H1 (cell line): Measurements from ENCODE around the gene PTPRR. TPM values are rescaled to one million over a fixed set of nuclear protein-coding genes. Genes with fewer than 3 reads are reported as not detected.

Experiments
- CTCF ChIA-PET: fragments of 300-600 bp; sonication (Branson Sonifier 250); formaldehyde crosslinking; loops from one replicate; lab custom pipeline; 2021; ENCODE audit not compliant: partially characterized antibody; lab: Charles Lee
- POLR2A ChIA-PET: fragments of 300-600 bp; sonication (Branson Sonifier 250); formaldehyde crosslinking; loops from one replicate; lab custom pipeline; 2021; ENCODE audit warnings: inconsistent platforms; ENCODE audit not compliant: partially characterized antibody; lab: Charles Lee
- DNase-seq, 2 experiments: peaks; one replicate each; pipeline versions ENCODE4 v3.0.0 to v3.0.0-alpha.2; 2010 to 2022; ENCODE audit warnings: low spot score in 2 of 2, low read depth in 1 of 2, mixed read lengths in 1 of 2
- FAIRE-seq: peaks from 2 replicates; lab custom pipeline; 2011; peaks lifted over from hg19 to GRCh38; lab: Jason Lieb, UNC
- H2AFZ ChIP-seq: 2 replicates; pipeline ENCODE4 v1.8.1; 2012; ENCODE audit warnings: low read length, inconsistent platforms
- H2AK5ac ChIP-seq: 2 replicates; pipeline ENCODE4 v1.6.1; 2013; ENCODE audit warnings: low read depth, low read length
- H2BK120ac ChIP-seq: replicated peaks from 2 replicates; pipeline ENCODE3; 2013; ENCODE audit warnings: low read depth, low read length, inconsistent platforms
- H2BK12ac ChIP-seq: 2 replicates; pipeline ENCODE4 v1.6.1; 2013; ENCODE audit warnings: low read depth, low read length
- H2BK15ac ChIP-seq: 2 replicates; pipeline ENCODE4 v1.6.1; 2013; ENCODE audit warnings: low read length
- H2BK20ac ChIP-seq: 2 replicates; pipeline ENCODE4 v1.6.1; 2013; ENCODE audit warnings: low read length
- H2BK5ac ChIP-seq: 2 replicates; pipeline ENCODE4 v1.6.1; 2013; ENCODE audit warnings: low read depth, low read length
- H3K14ac ChIP-seq: 2 replicates; pipeline ENCODE4 v1.6.1; 2013; ENCODE audit warnings: inconsistent platforms; ENCODE audit not compliant: insufficient read length
- H3K18ac ChIP-seq: 2 replicates; pipeline ENCODE4 v1.6.1; 2013; ENCODE audit warnings: low read length; ENCODE audit errors: extremely low read depth
- H3K23ac ChIP-seq: 2 replicates; pipeline ENCODE4 v1.6.1; 2013; ENCODE audit warnings: inconsistent platforms; ENCODE audit not compliant: insufficient read length
- H3K23me2 ChIP-seq: 2 replicates; pipeline ENCODE4 v1.6.1; 2013; ENCODE audit warnings: low read depth, low read length
- H3K27ac ChIP-seq: 2 replicates; pipeline ENCODE4 v1.6.1; 2011; ENCODE audit warnings: low read depth, low read length, inconsistent platforms
- H3K27me3 ChIP-seq, 4 experiments: replicated peaks in 1 of 4; 1 replicate in 1 of 4; 2 replicates in 3 of 4; pipeline versions ENCODE4 v1.6.1 to v1.8.1; 2011 to 2013; ENCODE audit warnings: low read length in 3 of 4, mild to moderate bottlenecking in 3 of 4, inconsistent platforms in 2 of 4, mixed read lengths in 2 of 4, moderate library complexity in 1 of 4; ENCODE audit not compliant: control insufficient read depth in 3 of 4, insufficient read depth in 3 of 4; ENCODE audit errors: extremely low read depth in 1 of 4
- H3K36me3 ChIP-seq, 4 experiments: 2 replicates each; pipeline versions ENCODE4 v1.6.1 to v1.8.1; 2011 to 2013; ENCODE audit warnings: mild to moderate bottlenecking in 4 of 4, low read length in 3 of 4, moderate library complexity in 2 of 4, control low read depth in 1 of 4, inconsistent platforms in 1 of 4; ENCODE audit not compliant: insufficient read depth in 4 of 4, control insufficient read depth in 2 of 4
- H3K4ac ChIP-seq: replicated peaks from 2 replicates; pipeline ENCODE3; 2013; ENCODE audit warnings: low read length, low read depth, mixed read lengths, inconsistent platforms; ENCODE audit not compliant: insufficient read length
- H3K4me1 ChIP-seq, 4 experiments: replicated peaks in 1 of 4; 1 replicate in 1 of 4; 2 replicates in 3 of 4; pipeline versions ENCODE4 v1.6.1 to v1.8.1; 2011 to 2013; ENCODE audit warnings: low read length in 3 of 4, inconsistent platforms in 2 of 4, mixed read lengths in 1 of 4; ENCODE audit not compliant: insufficient read depth in 4 of 4, control insufficient read depth in 3 of 4
- H3K4me2 ChIP-seq, 2 experiments: 2 replicates each; pipeline versions ENCODE4 v1.6.1 to v1.8.1; 2011 to 2013; ENCODE audit warnings: low read depth in 2 of 2, low read length in 2 of 2, control low read depth in 1 of 2, inconsistent platforms in 1 of 2, mild to moderate bottlenecking in 1 of 2; ENCODE audit not compliant: insufficient read depth in 1 of 2
- H3K4me3 ChIP-seq, 4 experiments: fragments of 200-600, 300-600 bp in 1 of 4; sonication (generic), shearing (Covaris generic), sonication (Bioruptor Twin) in 1 of 4; 2 replicates each; pipeline versions ENCODE4 v1.5.1 to v1.8.1; 2011 to 2016; ENCODE audit warnings: low read length in 4 of 4, low read depth in 3 of 4, control low read depth in 2 of 4, inconsistent platforms in 2 of 4, mild to moderate bottlenecking in 2 of 4, mixed read lengths in 1 of 4, moderate library complexity in 1 of 4; ENCODE audit not compliant: insufficient read depth in 2 of 4; ENCODE audit errors: extremely low read depth in 1 of 4
- H3K56ac ChIP-seq: replicated peaks from 2 replicates; pipeline ENCODE3; 2013; ENCODE audit warnings: low read depth, mild to moderate bottlenecking, mixed read lengths, low read length, inconsistent platforms; ENCODE audit not compliant: insufficient read length
- H3K79me1 ChIP-seq: 2 replicates; pipeline ENCODE4 v1.6.1; 2013; ENCODE audit warnings: low read depth, low read length, control low read depth
- H3K79me2 ChIP-seq, 2 experiments: 2 replicates each; pipeline versions ENCODE4 v1.6.1 to v1.8.1; 2012 to 2013; ENCODE audit warnings: low read length in 2 of 2, mild to moderate bottlenecking in 2 of 2, inconsistent platforms in 1 of 2; ENCODE audit not compliant: insufficient read depth in 2 of 2, control insufficient read depth in 1 of 2
- H3K9ac ChIP-seq, 4 experiments: replicated peaks in 1 of 4; 1 replicate in 1 of 4; 2 replicates in 3 of 4; pipeline versions ENCODE4 v1.6.1 to v1.8.1; 2011 to 2013; ENCODE audit warnings: low read depth in 3 of 4, low read length in 3 of 4, control low read depth in 2 of 4, mild to moderate bottlenecking in 2 of 4, moderate library complexity in 2 of 4, inconsistent platforms in 1 of 4; ENCODE audit errors: extremely low read depth in 1 of 4
- H3K9me3 ChIP-seq, 2 experiments: 2 replicates each; pipeline versions ENCODE4 v1.6.1 to v1.8.1; 2012 to 2013; ENCODE audit warnings: mild to moderate bottlenecking in 2 of 2, moderate library complexity in 2 of 2, control low read depth in 1 of 2, inconsistent platforms in 1 of 2, low read depth in 1 of 2, low read length in 1 of 2, mixed read lengths in 1 of 2; ENCODE audit not compliant: insufficient read depth in 2 of 2
- H4K20me1 ChIP-seq, 2 experiments: replicated peaks in 1 of 2; 2 replicates each; pipeline versions ENCODE3 to v1.8.1; 2011 to 2013; ENCODE audit warnings: inconsistent platforms in 2 of 2, low read length in 2 of 2, mild to moderate bottlenecking in 1 of 2; ENCODE audit not compliant: insufficient read depth in 2 of 2, control insufficient read depth in 1 of 2
- H4K5ac ChIP-seq: 2 replicates; pipeline ENCODE4 v1.6.1; 2013; ENCODE audit warnings: low read length, low read depth, mixed read lengths, inconsistent platforms; ENCODE audit not compliant: insufficient read length
- H4K8ac ChIP-seq: 2 replicates; pipeline ENCODE4 v1.8.0; 2013; ENCODE audit warnings: mild to moderate bottlenecking, moderate library complexity, low read length, inconsistent platforms; ENCODE audit not compliant: insufficient read depth; ENCODE audit errors: extremely low read depth
- H4K91ac ChIP-seq: replicated peaks from 2 replicates; pipeline ENCODE3; 2013; ENCODE audit warnings: low read length, mixed read lengths, inconsistent platforms; ENCODE audit not compliant: insufficient read length
- BRCA1 ChIP-seq: IDR thresholded peaks from 2 replicates; pipeline ENCODE4 v1.6.1; 2012; ENCODE audit warnings: low read depth, low read length, improper control_type of control experiment
- CBX5 ChIP-seq: fragments of 300-800, 300-1000 bp; sonication (generic); IDR thresholded peaks from 2 replicates; pipeline ENCODE4 v1.7.1; 2016; ENCODE audit warnings: antibody characterized with exemption, low read length, low read depth
- CHD1 ChIP-seq: IDR thresholded peaks from 2 replicates; pipeline ENCODE4 v1.6.1; 2012; ENCODE audit warnings: low read depth, low read length, improper control_type of control experiment
- SRF ChIP-seq: IDR thresholded peaks from 2 replicates; pipeline ENCODE4 v1.6.1; 2011; ENCODE audit warnings: mild to moderate bottlenecking, low read depth, low read length, moderate library complexity
- WGBS, 2 experiments: shearing (Covaris generic) in 1 of 2; methylation state at CpG; one replicate each; pipeline versions ENCODE4 v1.1.6 to v1.1.7; 2013 to 2015; ENCODE audit warnings: low lambda C conversion rate in 2 of 2, mixed read lengths in 2 of 2, inconsistent platforms in 1 of 2, low coverage in 1 of 2, missing lambda C conversion rate in 1 of 2; ENCODE audit not compliant: insufficient replicate concordance in 2 of 2, insufficient coverage in 1 of 2, insufficient read length in 1 of 2; ENCODE audit errors: extremely low coverage in 1 of 2, missing lambda C conversion rate in 1 of 2; 5-methylcytosine and 5-hydroxymethylcytosine counted together
- polyA plus RNA-seq, 7 experiments: library from polyadenylated mRNA; depleted of rRNA in 3 of 7; stranded (reverse) in 5 of 7; unstranded in 2 of 7; fragments of >200 nt in 5 of 7; fragments of 200-250 nt in 2 of 7; gene quantifications; 1 replicate in 5 of 7; 2 replicates in 1 of 7; 4 replicates in 1 of 7; pipeline versions ENCODE4 v1.2.1 to v1.2.3, GENCODE V29; 2011 to 2013; ENCODE audit warnings: missing spikeins in 2 of 7, mixed read lengths in 2 of 7
- total RNA-seq: library from RNA; stranded (reverse); fragmentation: NEBNext Ultra II Directional; extraction: Animal tissue kit (Norgen Biotek cat#: 25700); gene quantifications from 2 replicates; pipeline ENCODE4 v1.2.1, GENCODE V29; 2021
- TF ChIP-seq, protein P1 (sequence below), 3 experiments: IDR thresholded peaks; 1 replicate in 2 of 3; 2 replicates in 1 of 3; pipeline versions ENCODE4 v1.5.1 to v1.6.1; 2011; ENCODE audit warnings: low read length in 3 of 3, mild to moderate bottlenecking in 3 of 3, inconsistent platforms in 2 of 3, low read depth in 1 of 3, moderate library complexity in 1 of 3; ENCODE audit not compliant: insufficient read depth in 1 of 3; ENCODE audit errors: control extremely low read depth in 1 of 3

PTPRR gene
- total and polyA plus RNA-seq, 2 of the 8 experiments (the other 6 are each of a cell fraction or from before 2014, with no cell fraction given): 0.07 to 0.35 TPM

DNA sequence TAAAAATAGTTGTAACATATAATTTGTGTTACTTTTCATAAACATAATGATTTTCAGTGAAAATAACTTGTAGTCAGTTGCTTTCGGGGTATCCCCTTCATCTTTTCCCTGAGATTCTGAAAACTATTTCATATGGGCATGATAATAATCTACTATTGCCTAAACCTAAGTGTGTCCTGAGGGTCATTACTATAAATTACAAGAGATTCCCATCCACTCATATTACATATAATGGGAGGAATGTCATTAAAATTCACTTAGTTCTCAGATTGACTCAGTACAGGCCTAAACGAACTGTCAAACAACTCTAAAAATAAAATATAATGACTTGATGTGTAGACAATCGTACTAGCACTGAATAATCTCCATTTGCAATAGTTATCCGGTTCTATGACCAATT lies 72.7 kb downstream of the PTPRR start:
- Histone ChIP-seq H2AFZ (no peak overlapping the region), H3K4me2 (no peak overlapping the region), H3K79me2 (no peaks in the 10 kb centered on the region), H3K56ac (no peak overlapping the region), H3K18ac (no peak overlapping the region), H2BK120ac (no peak overlapping the region), H3K4ac (no peak overlapping the region), H3K23me2 (no peaks in the 10 kb centered on the region), H3K4me1 (no peaks in the 10 kb centered on the region), H3K27ac (no peak overlapping the region), H3K14ac (no peak overlapping the region), H4K20me1 (no peaks in the 10 kb centered on the region), H2AK5ac (no peak overlapping the region), H3K9me3 (no peaks in the 10 kb centered on the region), H2BK12ac (no peak overlapping the region), H4K8ac (no peak overlapping the region), H3K4me3 (no peak overlapping the region), H3K27me3 (no peaks in the 10 kb centered on the region), H4K5ac (no peak overlapping the region), H4K91ac (no peak overlapping the region), H2BK15ac (no peak overlapping the region), H2BK5ac (no peak overlapping the region), H2BK20ac (no peak overlapping the region), H3K23ac (no peak overlapping the region), H3K36me3 (no peaks in the 10 kb centered on the region)
- POLR2A ChIA-PET: no interaction called here
- FAIRE-seq (no peak), DNase-seq (no peak)
- WGBS, 2 experiments: 95% methylated on average over 4 of the region's 4 CpGs; no CpG with 5 or more reads in 1 of the 2 experiments
- CTCF ChIA-PET: interaction anchor here (0.8 to 5.9 kb wide), 4 partner anchors 16 to 115 kb away, joined by 3 to 80 read pairs (median 4); no protein-coding TSS in a partner anchor
- TF ChIP-seq SRF (no peak), CBX5 (no peak), BRCA1 (no peak), CHD1 (no peak)
- TF ChIP-seq, protein P1, sequence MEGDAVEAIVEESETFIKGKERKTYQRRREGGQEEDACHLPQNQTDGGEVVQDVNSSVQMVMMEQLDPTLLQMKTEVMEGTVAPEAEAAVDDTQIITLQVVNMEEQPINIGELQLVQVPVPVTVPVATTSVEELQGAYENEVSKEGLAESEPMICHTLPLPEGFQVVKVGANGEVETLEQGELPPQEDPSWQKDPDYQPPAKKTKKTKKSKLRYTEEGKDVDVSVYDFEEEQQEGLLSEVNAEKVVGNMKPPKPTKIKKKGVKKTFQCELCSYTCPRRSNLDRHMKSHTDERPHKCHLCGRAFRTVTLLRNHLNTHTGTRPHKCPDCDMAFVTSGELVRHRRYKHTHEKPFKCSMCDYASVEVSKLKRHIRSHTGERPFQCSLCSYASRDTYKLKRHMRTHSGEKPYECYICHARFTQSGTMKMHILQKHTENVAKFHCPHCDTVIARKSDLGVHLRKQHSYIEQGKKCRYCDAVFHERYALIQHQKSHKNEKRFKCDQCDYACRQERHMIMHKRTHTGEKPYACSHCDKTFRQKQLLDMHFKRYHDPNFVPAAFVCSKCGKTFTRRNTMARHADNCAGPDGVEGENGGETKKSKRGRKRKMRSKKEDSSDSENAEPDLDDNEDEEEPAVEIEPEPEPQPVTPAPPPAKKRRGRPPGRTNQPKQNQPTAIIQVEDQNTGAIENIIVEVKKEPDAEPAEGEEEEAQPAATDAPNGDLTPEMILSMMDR (IDR thresholded peaks at IDR 0.05; ENCODE audit: control extremely low read depth in 1 of 3, insufficient read depth in 1 of 3, low read depth in 1 of 3, low read length in 3 of 3): no peak
- TF ChIP-seq, all 59 proteins: peak for 0
- Histone ChIP-seq H3K9ac (no peak overlapping the region), H3K79me1 (no peaks in the 10 kb centered on the region)
